HepG2 (cell line): ENCODE results near the gene PMFBP1. TPM values are rescaled to one million over a fixed set of nuclear protein-coding genes. Genes with fewer than 3 reads are reported as not detected.

Experiments used
- ATAD3A ChIP-seq: sonication (generic); formaldehyde crosslinking; IDR thresholded peaks from 2 replicates; pipeline ENCODE4 v1.4.0; 2020; ENCODE audit warnings: missing genetic modification reagents
- FOXA3 ChIP-seq: IDR thresholded peaks from 2 replicates; pipeline ENCODE4 v1.6.1; 2016; ENCODE audit warnings: missing genetic modification reagents, missing compliant biosample characterization
- GATAD1 ChIP-seq: IDR thresholded peaks from 2 replicates; pipeline ENCODE4 v1.6.1; 2016; ENCODE audit warnings: missing genetic modification reagents, missing compliant biosample characterization
- GTF2F1 ChIP-seq: fragments of 150-350 bp; IDR thresholded peaks from 2 replicates; pipeline ENCODE4 v1.6.1; 2014; ENCODE audit warnings: low read length
- ISL2 ChIP-seq: sonication (generic); formaldehyde crosslinking; IDR thresholded peaks from 2 replicates; pipeline ENCODE4 v1.5.0; 2020; ENCODE audit warnings: missing genetic modification reagents
- JUN ChIP-seq: sonication (generic); formaldehyde crosslinking; IDR thresholded peaks from 2 replicates; pipeline ENCODE4 v1.4.0; 2020; ENCODE audit warnings: mild to moderate bottlenecking, missing genetic modification reagents
- KAT7 ChIP-seq: IDR thresholded peaks from 2 replicates; pipeline ENCODE4 v1.6.1; 2018; ENCODE audit warnings: borderline replicate concordance, missing compliant biosample characterization
- TOE1 ChIP-seq: sonication (generic); formaldehyde crosslinking; IDR thresholded peaks from 2 replicates; pipeline ENCODE4 v1.4.0; 2020; ENCODE audit warnings: mild to moderate bottlenecking, missing genetic modification reagents
- ZFP36L2 ChIP-seq: sonication (generic); formaldehyde crosslinking; IDR thresholded peaks from 2 replicates; pipeline ENCODE4 v1.4.0; 2020; ENCODE audit warnings: missing genetic modification reagents
- ZNF292 ChIP-seq: sonication (generic); formaldehyde crosslinking; IDR thresholded peaks from 2 replicates; pipeline ENCODE4 v1.8.1; 2022; ENCODE audit warnings: mild to moderate bottlenecking, low read depth, missing genetic modification reagents, borderline replicate concordance
- polyA plus RNA-seq, 8 experiments: library from polyadenylated mRNA; depleted of rRNA in 3 of 8; stranded (reverse) in 7 of 8; unstranded in 1 of 8; fragments of >200 nt; fragmentation: Illumina TruSeq in 4 of 8; extraction: Trizol in 4 of 8; gene quantifications; 2 replicates each; pipeline versions ENCODE4 v1.2.1 to v1.2.3, GENCODE V29; 2011 to 2016; ENCODE audit warnings: low read depth in 4 of 8, missing spikeins in 1 of 8, mixed read lengths in 1 of 8; ENCODE audit not compliant: insufficient read depth in 1 of 8
- total RNA-seq, 5 experiments: library from RNA; depleted of rRNA; stranded (reverse); fragments of >200 nt; fragmentation: Illumina TruSeq; extraction: Trizol; gene quantifications; 2 replicates each; pipeline ENCODE4 v1.2.3, GENCODE V29; 2016; ENCODE audit warnings: low read depth in 1 of 5
- TF ChIP-seq, protein P1 (sequence below): sonication (generic); formaldehyde crosslinking; IDR thresholded peaks from 2 replicates; pipeline ENCODE4 v1.5.0; 2020; ENCODE audit warnings: mild to moderate bottlenecking, missing genetic modification reagents, borderline replicate concordance
- TF ChIP-seq, protein P2 (sequence below): sonication (generic); formaldehyde crosslinking; IDR thresholded peaks from 2 replicates; pipeline ENCODE4 v1.4.0; 2020; ENCODE audit warnings: missing genetic modification reagents
- TF ChIP-seq, protein P3 (sequence below): sonication (generic); formaldehyde crosslinking; conservative IDR thresholded peaks from 2 replicates; pipeline ENCODE4 v1.8.0; 2022; ENCODE audit warnings: mild to moderate bottlenecking, moderate library complexity, missing genetic modification reagents
- TF ChIP-seq, protein P4 (sequence below): sonication (generic); formaldehyde crosslinking; IDR thresholded peaks from 2 replicates; pipeline ENCODE4 v1.5.0; 2020; ENCODE audit warnings: mild to moderate bottlenecking, missing genetic modification reagents, borderline replicate concordance

PMFBP1 gene
- total and polyA plus RNA-seq, 2 of the 13 experiments (the other 11 are each of a cell fraction or from before 2014, with no cell fraction given): 1.9 to 3.8 TPM

GRCh38 chr16:72083778-72084404 is 88.1 kb downstream of the PMFBP1 start (continued):
- TF ChIP-seq, protein P1, sequence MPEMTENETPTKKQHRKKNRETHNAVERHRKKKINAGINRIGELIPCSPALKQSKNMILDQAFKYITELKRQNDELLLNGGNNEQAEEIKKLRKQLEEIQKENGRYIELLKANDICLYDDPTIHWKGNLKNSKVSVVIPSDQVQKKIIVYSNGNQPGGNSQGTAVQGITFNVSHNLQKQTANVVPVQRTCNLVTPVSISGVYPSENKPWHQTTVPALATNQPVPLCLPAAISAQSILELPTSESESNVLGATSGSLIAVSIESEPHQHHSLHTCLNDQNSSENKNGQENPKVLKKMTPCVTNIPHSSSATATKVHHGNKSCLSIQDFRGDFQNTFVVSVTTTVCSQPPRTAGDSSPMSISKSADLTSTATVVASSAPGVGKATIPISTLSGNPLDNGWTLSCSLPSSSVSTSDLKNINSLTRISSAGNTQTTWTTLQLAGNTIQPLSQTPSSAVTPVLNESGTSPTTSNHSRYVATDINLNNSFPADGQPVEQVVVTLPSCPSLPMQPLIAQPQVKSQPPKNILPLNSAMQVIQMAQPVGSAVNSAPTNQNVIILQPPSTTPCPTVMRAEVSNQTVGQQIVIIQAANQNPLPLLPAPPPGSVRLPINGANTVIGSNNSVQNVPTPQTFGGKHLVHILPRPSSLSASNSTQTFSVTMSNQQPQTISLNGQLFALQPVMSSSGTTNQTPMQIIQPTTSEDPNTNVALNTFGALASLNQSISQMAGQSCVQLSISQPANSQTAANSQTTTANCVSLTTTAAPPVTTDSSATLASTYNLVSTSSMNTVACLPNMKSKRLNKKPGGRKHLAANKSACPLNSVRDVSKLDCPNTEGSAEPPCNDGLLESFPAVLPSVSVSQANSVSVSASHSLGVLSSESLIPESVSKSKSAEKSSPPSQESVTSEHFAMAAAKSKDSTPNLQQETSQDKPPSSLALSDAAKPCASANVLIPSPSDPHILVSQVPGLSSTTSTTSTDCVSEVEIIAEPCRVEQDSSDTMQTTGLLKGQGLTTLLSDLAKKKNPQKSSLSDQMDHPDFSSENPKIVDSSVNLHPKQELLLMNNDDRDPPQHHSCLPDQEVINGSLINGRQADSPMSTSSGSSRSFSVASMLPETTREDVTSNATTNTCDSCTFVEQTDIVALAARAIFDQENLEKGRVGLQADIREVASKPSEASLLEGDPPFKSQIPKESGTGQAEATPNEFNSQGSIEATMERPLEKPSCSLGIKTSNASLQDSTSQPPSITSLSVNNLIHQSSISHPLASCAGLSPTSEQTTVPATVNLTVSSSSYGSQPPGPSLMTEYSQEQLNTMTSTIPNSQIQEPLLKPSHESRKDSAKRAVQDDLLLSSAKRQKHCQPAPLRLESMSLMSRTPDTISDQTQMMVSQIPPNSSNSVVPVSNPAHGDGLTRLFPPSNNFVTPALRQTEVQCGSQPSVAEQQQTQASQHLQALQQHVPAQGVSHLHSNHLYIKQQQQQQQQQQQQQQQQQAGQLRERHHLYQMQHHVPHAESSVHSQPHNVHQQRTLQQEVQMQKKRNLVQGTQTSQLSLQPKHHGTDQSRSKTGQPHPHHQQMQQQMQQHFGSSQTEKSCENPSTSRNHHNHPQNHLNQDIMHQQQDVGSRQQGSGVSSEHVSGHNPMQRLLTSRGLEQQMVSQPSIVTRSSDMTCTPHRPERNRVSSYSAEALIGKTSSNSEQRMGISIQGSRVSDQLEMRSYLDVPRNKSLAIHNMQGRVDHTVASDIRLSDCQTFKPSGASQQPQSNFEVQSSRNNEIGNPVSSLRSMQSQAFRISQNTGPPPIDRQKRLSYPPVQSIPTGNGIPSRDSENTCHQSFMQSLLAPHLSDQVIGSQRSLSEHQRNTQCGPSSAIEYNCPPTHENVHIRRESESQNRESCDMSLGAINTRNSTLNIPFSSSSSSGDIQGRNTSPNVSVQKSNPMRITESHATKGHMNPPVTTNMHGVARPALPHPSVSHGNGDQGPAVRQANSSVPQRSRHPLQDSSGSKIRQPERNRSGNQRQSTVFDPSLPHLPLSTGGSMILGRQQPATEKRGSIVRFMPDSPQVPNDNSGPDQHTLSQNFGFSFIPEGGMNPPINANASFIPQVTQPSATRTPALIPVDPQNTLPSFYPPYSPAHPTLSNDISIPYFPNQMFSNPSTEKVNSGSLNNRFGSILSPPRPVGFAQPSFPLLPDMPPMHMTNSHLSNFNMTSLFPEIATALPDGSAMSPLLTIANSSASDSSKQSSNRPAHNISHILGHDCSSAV: no peak
- TF ChIP-seq ATAD3A (no peak), GATAD1 (CRISPR knock-in tag) (no peak), TOE1 (CRISPR knock-in tag) (no peak), ZFP36L2 (CRISPR knock-in tag) (no peak), ISL2 (no peak), JUN (CRISPR knock-in tag) (no peak), ZNF292 (no peak), GTF2F1 (no peak), KAT7 (CRISPR knock-in tag) (no peak), FOXA3 (peak; percentile 63)
- TF ChIP-seq, protein P2, sequence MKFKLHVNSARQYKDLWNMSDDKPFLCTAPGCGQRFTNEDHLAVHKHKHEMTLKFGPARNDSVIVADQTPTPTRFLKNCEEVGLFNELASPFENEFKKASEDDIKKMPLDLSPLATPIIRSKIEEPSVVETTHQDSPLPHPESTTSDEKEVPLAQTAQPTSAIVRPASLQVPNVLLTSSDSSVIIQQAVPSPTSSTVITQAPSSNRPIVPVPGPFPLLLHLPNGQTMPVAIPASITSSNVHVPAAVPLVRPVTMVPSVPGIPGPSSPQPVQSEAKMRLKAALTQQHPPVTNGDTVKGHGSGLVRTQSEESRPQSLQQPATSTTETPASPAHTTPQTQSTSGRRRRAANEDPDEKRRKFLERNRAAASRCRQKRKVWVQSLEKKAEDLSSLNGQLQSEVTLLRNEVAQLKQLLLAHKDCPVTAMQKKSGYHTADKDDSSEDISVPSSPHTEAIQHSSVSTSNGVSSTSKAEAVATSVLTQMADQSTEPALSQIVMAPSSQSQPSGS (CRISPR knock-in tag): no peak
- TF ChIP-seq, protein P3, sequence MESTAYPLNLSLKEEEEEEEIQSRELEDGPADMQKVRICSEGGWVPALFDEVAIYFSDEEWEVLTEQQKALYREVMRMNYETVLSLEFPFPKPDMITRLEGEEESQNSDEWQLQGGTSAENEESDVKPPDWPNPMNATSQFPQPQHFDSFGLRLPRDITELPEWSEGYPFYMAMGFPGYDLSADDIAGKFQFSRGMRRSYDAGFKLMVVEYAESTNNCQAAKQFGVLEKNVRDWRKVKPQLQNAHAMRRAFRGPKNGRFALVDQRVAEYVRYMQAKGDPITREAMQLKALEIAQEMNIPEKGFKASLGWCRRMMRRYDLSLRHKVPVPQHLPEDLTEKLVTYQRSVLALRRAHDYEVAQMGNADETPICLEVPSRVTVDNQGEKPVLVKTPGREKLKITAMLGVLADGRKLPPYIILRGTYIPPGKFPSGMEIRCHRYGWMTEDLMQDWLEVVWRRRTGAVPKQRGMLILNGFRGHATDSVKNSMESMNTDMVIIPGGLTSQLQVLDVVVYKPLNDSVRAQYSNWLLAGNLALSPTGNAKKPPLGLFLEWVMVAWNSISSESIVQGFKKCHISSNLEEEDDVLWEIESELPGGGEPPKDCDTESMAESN: no peak
- TF ChIP-seq, protein P4, sequence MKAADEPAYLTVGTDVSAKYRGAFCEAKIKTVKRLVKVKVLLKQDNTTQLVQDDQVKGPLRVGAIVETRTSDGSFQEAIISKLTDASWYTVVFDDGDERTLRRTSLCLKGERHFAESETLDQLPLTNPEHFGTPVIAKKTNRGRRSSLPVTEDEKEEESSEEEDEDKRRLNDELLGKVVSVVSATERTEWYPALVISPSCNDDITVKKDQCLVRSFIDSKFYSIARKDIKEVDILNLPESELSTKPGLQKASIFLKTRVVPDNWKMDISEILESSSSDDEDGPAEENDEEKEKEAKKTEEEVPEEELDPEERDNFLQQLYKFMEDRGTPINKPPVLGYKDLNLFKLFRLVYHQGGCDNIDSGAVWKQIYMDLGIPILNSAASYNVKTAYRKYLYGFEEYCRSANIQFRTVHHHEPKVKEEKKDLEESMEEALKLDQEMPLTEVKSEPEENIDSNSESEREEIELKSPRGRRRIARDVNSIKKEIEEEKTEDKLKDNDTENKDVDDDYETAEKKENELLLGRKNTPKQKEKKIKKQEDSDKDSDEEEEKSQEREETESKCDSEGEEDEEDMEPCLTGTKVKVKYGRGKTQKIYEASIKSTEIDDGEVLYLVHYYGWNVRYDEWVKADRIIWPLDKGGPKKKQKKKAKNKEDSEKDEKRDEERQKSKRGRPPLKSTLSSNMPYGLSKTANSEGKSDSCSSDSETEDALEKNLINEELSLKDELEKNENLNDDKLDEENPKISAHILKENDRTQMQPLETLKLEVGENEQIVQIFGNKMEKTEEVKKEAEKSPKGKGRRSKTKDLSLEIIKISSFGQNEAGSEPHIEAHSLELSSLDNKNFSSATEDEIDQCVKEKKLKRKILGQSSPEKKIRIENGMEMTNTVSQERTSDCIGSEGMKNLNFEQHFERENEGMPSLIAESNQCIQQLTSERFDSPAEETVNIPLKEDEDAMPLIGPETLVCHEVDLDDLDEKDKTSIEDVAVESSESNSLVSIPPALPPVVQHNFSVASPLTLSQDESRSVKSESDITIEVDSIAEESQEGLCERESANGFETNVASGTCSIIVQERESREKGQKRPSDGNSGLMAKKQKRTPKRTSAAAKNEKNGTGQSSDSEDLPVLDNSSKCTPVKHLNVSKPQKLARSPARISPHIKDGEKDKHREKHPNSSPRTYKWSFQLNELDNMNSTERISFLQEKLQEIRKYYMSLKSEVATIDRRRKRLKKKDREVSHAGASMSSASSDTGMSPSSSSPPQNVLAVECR (CRISPR knock-in tag): no peak
